Endothelial cell (in vitro differentiated cells): ENCODE data around the gene CD58. TPM values are rescaled to one million over a fixed set of nuclear protein-coding genes. Genes with fewer than 3 reads are reported as not detected.

Experiments used
- DNase-seq: peaks from one replicate; pipeline ENCODE4 v3.0.0; 2021; ENCODE audit warnings: low spot score
- H3K27ac Mint-ChIP-seq: one replicate; pipeline ENCODE4 v1.8.0; 2021; ENCODE audit warnings: mixed read lengths, inconsistent platforms; ENCODE audit not compliant: unreplicated experiment
- H3K27me3 Mint-ChIP-seq: one replicate; pipeline ENCODE4 v1.8.0; 2021; ENCODE audit warnings: mild to moderate bottlenecking, moderate library complexity, mixed read lengths, inconsistent platforms; ENCODE audit not compliant: unreplicated experiment
- H3K36me3 Mint-ChIP-seq: one replicate; pipeline ENCODE4 v1.8.0; 2021; ENCODE audit warnings: mild to moderate bottlenecking, low read depth, mixed read lengths, inconsistent platforms; ENCODE audit not compliant: unreplicated experiment
- H3K4me1 Mint-ChIP-seq: one replicate; pipeline ENCODE4 v1.8.0; 2021; ENCODE audit warnings: mild to moderate bottlenecking, mixed read lengths, inconsistent platforms; ENCODE audit not compliant: unreplicated experiment
- H3K4me3 Mint-ChIP-seq: one replicate; pipeline ENCODE4 v1.8.0; 2021; ENCODE audit warnings: mild to moderate bottlenecking, mixed read lengths, inconsistent platforms; ENCODE audit not compliant: unreplicated experiment
- H3K9me3 Mint-ChIP-seq: one replicate; pipeline ENCODE4 v1.8.0; 2021; ENCODE audit warnings: mixed read lengths, inconsistent platforms; ENCODE audit not compliant: unreplicated experiment
- CTCF ChIP-seq: fragments of 200-600 bp; sonication (generic); IDR thresholded peaks from one replicate; pipeline ENCODE4 v1.5.0; 2021; ENCODE audit warnings: antibody characterized with exemption; ENCODE audit not compliant: unreplicated experiment
- total RNA-seq: library from RNA; stranded (reverse); fragmentation: NEBNext Ultra II Directional; extraction: Animal tissue kit (Norgen Biotek cat#: 25700); gene quantifications from one replicate; pipeline ENCODE4 v1.2.1, GENCODE V29; 2021; ENCODE audit not compliant: unreplicated experiment

CD58 gene
- total RNA-seq, 1 donor from 2014 or later: 9.0 TPM

GRCh38 chr1:116554924-116555323, 15.9 kb downstream of the CD58 start:
- H3K9me3 Mint-ChIP-seq: no peaks in the 10 kb centered on the region
- H3K27ac Mint-ChIP-seq: no peak overlapping the region
- DNase-seq: no peak
- H3K4me1 Mint-ChIP-seq: peaks cover 6% of the 10 kb centered on the region
- no peak for TF ChIP-seq CTCF
- no peaks in the 10 kb centered on the region for H3K36me3 Mint-ChIP-seq
- H3K27me3 Mint-ChIP-seq: no peaks in the 10 kb centered on the region
- no peak overlapping the region for H3K4me3 Mint-ChIP-seq

- H3K27ac Mint-ChIP-seq: peak overlapping the region; percentile 9
- H3K9me3 Mint-ChIP-seq: no peaks in the 10 kb centered on the region
- peaks cover 6% of the 10 kb centered on the region for H3K4me1 Mint-ChIP-seq
- H3K4me3 Mint-ChIP-seq: no peak overlapping the region
- no peaks in the 10 kb centered on the region for H3K36me3 Mint-ChIP-seq
- DNase-seq: no peak
- no peak for TF ChIP-seq CTCF
- H3K27me3 Mint-ChIP-seq: no peaks in the 10 kb centered on the region
These were observed 17.3 kb downstream of the CD58 start for GRCh38 chr1:116553386-116554115.

- H3K27ac Mint-ChIP-seq: no peak overlapping the region
- no peak overlapping the region for H3K4me3 Mint-ChIP-seq
- H3K27me3 Mint-ChIP-seq: peaks cover 2% of the 10 kb centered on the region
- TF ChIP-seq CTCF: no peak
- DNase-seq: no peak
- no peaks in the 10 kb centered on the region for H3K9me3 Mint-ChIP-seq
- H3K36me3 Mint-ChIP-seq: peaks cover 14% of the 10 kb centered on the region
- H3K4me1 Mint-ChIP-seq: no peaks in the 10 kb centered on the region
These were observed 24.4 kb downstream of the CD58 start for GRCh38 chr1:116546354-116546977.

GRCh38 chr1:116545359-116545705, 25.5 kb downstream of the CD58 start:
- no peak for DNase-seq
- H3K36me3 Mint-ChIP-seq: peaks cover 16% of the 10 kb centered on the region
- H3K9me3 Mint-ChIP-seq: no peaks in the 10 kb centered on the region
- no peak overlapping the region for H3K27ac Mint-ChIP-seq
- H3K27me3 Mint-ChIP-seq: peaks cover 2% of the 10 kb centered on the region
- TF ChIP-seq CTCF: no peak
- H3K4me3 Mint-ChIP-seq: no peak overlapping the region
- peaks cover 2% of the 10 kb centered on the region for H3K4me1 Mint-ChIP-seq
